ENCODE data around the gene KRTAP9-2. TPM values are rescaled to one million over a fixed set of nuclear protein-coding genes. Genes with fewer than 3 reads are reported as not detected.
"Not testable (repeated sequence)": the region's sequence is repeated elsewhere in the genome, so short reads cannot be mapped to it uniquely, and the experiment has no call there.

The KRTAP9-2 gene
- total RNA-seq, 1 experiment from 2014 or later, result not detected

- H3K4me3 Mint-ChIP-seq (ENCODE audit: low read depth, unreplicated experiment), result no peak overlapping the region
- no peaks in the 10 kb centered on the region for H3K9me3 Mint-ChIP-seq (ENCODE audit: low read depth, unreplicated experiment)
- H3K4me1 Mint-ChIP-seq (ENCODE audit: low read depth, unreplicated experiment), result no peaks in the 10 kb centered on the region
- CTCF ChIA-PET, result no interaction called here
- no peak overlapping the region for H3K27ac Mint-ChIP-seq (ENCODE audit: unreplicated experiment)
- H3K36me3 Mint-ChIP-seq (ENCODE audit: insufficient read depth, unreplicated experiment), result no peaks in the 10 kb centered on the region
- peaks cover 14% of the 10 kb centered on the region for H3K27me3 Mint-ChIP-seq (ENCODE audit: unreplicated experiment)
- no TSS peak for BruUV-seq (replicated peaks)
- DNase-seq, result no peak
- TF ChIP-seq, protein P1, sequence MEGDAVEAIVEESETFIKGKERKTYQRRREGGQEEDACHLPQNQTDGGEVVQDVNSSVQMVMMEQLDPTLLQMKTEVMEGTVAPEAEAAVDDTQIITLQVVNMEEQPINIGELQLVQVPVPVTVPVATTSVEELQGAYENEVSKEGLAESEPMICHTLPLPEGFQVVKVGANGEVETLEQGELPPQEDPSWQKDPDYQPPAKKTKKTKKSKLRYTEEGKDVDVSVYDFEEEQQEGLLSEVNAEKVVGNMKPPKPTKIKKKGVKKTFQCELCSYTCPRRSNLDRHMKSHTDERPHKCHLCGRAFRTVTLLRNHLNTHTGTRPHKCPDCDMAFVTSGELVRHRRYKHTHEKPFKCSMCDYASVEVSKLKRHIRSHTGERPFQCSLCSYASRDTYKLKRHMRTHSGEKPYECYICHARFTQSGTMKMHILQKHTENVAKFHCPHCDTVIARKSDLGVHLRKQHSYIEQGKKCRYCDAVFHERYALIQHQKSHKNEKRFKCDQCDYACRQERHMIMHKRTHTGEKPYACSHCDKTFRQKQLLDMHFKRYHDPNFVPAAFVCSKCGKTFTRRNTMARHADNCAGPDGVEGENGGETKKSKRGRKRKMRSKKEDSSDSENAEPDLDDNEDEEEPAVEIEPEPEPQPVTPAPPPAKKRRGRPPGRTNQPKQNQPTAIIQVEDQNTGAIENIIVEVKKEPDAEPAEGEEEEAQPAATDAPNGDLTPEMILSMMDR (IDR thresholded peaks at IDR 0.05; ENCODE audit: unreplicated experiment), result no peak
- intact Hi-C loops (cut with micrococcal nuclease; ENCODE audit: unreplicated experiment), result no loop called here
Observed at GRCh38 chr17:41263212-41263611, 36.8 kb downstream of the KRTAP9-2 start.

DNA sequence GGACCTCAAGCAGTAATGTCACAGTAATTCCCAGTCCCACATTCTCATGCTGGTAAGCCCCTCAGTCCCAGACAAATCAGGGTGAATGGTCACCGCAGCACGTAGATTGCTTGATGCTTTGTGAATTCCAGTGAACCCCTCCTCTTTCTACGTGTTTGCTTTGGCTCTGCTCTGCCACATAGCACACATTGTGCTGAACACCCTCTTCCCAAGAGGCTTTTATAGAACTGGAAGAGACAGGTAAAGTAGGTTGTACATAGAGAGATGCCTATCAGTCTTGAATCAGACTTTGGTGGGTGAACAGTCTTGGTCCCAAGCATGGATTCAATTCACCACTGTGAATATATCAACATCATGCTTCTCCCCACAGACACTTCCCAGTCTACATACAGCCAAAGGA lies 38.2 kb downstream of the KRTAP9-2 start:
- H3K9me3 Mint-ChIP-seq (ENCODE audit: low read depth, unreplicated experiment), result no peaks in the 10 kb centered on the region
- H3K36me3 Mint-ChIP-seq (ENCODE audit: insufficient read depth, unreplicated experiment), result no peaks in the 10 kb centered on the region
- H3K4me3 Mint-ChIP-seq (ENCODE audit: low read depth, unreplicated experiment), result no peak overlapping the region
- intact Hi-C loops (cut with micrococcal nuclease; ENCODE audit: unreplicated experiment), result no loop called here
- H3K27me3 Mint-ChIP-seq (ENCODE audit: unreplicated experiment), result peaks cover 14% of the 10 kb centered on the region
- CTCF ChIA-PET, result interaction anchor here (1.8 kb wide), 1 partner anchor 11 kb away, joined by 6 read pairs; the partner anchor contains the start of gene KRTAP9-7
- no peak overlapping the region for H3K27ac Mint-ChIP-seq (ENCODE audit: unreplicated experiment)
- H3K4me1 Mint-ChIP-seq (ENCODE audit: low read depth, unreplicated experiment), result no peaks in the 10 kb centered on the region
- no peak for DNase-seq
- TF ChIP-seq, protein P1 (IDR thresholded peaks at IDR 0.05; ENCODE audit: unreplicated experiment), result no peak
- no TSS peak for BruUV-seq (replicated peaks)

- Mint-ChIP-seq H3K4me1 (ENCODE audit: low read depth, unreplicated experiment) (no peaks in the 10 kb centered on the region), H3K4me3 (ENCODE audit: low read depth, unreplicated experiment) (no peak within 1 kb of the TSS), H3K27me3 (ENCODE audit: unreplicated experiment) (peaks cover 14% of the 10 kb centered on the region), H3K36me3 (ENCODE audit: insufficient read depth, unreplicated experiment) (no peaks in the 10 kb centered on the region), H3K9me3 (ENCODE audit: low read depth, unreplicated experiment) (no peaks in the 10 kb centered on the region), H3K27ac (ENCODE audit: unreplicated experiment) (no peak within 1 kb of the TSS)
- DNase-seq, result no peak
- intact Hi-C loops (cut with micrococcal nuclease; ENCODE audit: unreplicated experiment), result no loop called here
- TF ChIP-seq, protein P1 (IDR thresholded peaks at IDR 0.05; ENCODE audit: unreplicated experiment), result no peak
- BruUV-seq (replicated peaks), result no TSS peak
- CTCF ChIA-PET, result interaction anchor here (1.8 kb wide), 1 partner anchor 11 kb away, joined by 6 read pairs; the partner anchor contains the start of gene KRTAP9-7
Observed at GRCh38 chr17:41265078-41265477, 38.6 kb downstream of the KRTAP9-2 start, which contains the start of gene KRTAP9-6. TSS of gene KRTAP9-6 (plus strand) at chr17:41265378. CDS start at chr17:41265378, 0 bp downstream.

DNA sequence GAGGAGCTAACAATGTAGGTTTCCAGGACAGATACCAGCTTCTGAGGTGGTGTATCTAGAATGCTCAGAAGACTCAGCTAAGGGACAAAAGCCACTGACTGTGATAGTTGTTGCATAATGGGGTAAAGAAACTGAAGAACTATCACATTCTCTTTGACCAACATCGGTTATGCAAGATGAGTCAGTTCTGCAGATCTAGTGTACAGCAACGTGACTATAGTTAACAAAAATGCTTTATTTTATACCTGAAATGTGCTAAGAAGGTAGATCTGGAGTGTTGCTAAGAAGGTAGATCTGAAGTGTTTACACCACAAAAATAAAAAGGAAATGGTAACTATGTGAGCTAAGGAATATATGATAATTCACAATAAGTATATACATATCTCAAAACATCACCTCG lies 41.3 kb downstream of the KRTAP9-2 start:
- no peak overlapping the region for H3K4me3 Mint-ChIP-seq (ENCODE audit: low read depth, unreplicated experiment)
- H3K9me3 Mint-ChIP-seq (ENCODE audit: low read depth, unreplicated experiment), result no peaks in the 10 kb centered on the region
- no peaks in the 10 kb centered on the region for H3K36me3 Mint-ChIP-seq (ENCODE audit: insufficient read depth, unreplicated experiment)
- peaks cover 14% of the 10 kb centered on the region for H3K27me3 Mint-ChIP-seq (ENCODE audit: unreplicated experiment)
- TF ChIP-seq, protein P1 (IDR thresholded peaks at IDR 0.05; ENCODE audit: unreplicated experiment), result no peak
- CTCF ChIA-PET, result no interaction called here
- intact Hi-C loops (cut with micrococcal nuclease; ENCODE audit: unreplicated experiment), result no loop called here
- no TSS peak for BruUV-seq (replicated peaks)
- DNase-seq, result no peak
- H3K27ac Mint-ChIP-seq (ENCODE audit: unreplicated experiment), result no peak overlapping the region
- no peaks in the 10 kb centered on the region for H3K4me1 Mint-ChIP-seq (ENCODE audit: low read depth, unreplicated experiment)

DNA sequence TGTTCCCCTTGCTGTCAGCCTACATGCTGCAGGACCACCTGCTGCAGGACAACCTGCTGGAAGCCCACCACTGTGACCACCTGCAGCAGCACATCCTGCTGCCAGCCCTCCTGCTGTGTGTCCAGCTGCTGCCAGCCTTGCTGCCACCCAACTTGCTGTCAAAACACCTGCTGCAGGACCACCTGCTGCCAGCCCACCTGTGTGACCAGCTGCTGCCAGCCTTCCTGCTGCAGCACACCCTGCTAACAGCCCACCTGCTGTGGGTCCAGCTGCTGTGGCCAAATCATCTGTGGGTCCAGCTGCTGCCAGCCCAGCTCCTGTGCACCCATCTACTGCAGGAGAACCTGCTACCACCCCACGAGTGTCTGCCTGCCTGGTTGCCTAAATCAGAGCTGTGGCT lies 44.9 kb downstream of the KRTAP9-2 start:
- CTCF ChIA-PET; H3K4me3 Mint-ChIP-seq (ENCODE audit: low read depth, unreplicated experiment); intact Hi-C loops (cut with micrococcal nuclease; ENCODE audit: unreplicated experiment); DNase-seq; H3K9me3 Mint-ChIP-seq (ENCODE audit: low read depth, unreplicated experiment); H3K27ac Mint-ChIP-seq (ENCODE audit: unreplicated experiment); H3K4me1 Mint-ChIP-seq (ENCODE audit: low read depth, unreplicated experiment); BruUV-seq (replicated peaks); H3K36me3 Mint-ChIP-seq (ENCODE audit: insufficient read depth, unreplicated experiment); H3K27me3 Mint-ChIP-seq (ENCODE audit: unreplicated experiment): not testable (repeated sequence)

Measured in Calu3 (cell line).